Measurements from ENCODE around the gene SERP2.

SERP2 gene

GRCh38 chr13:44398606-44399005, 25.0 kb downstream of the SERP2 start:
- Histone ChIP-seq H3K4me3 (ENCODE audit: insufficient read depth, low read length, poor library complexity, severe bottlenecking) (no peak overlapping the region), H4K20me1 (ENCODE audit: low read depth, low read length) (no peaks in the 10 kb centered on the region), H2AFZ (ENCODE audit: low read depth, low read length, severe bottlenecking) (no peak overlapping the region), H3F3A (ENCODE audit: insufficient read depth) (no peaks in the 10 kb centered on the region), H3K9ac (ENCODE audit: low read length) (no peak overlapping the region), H3K4me2 (ENCODE audit: low read depth, low read length, poor library complexity, severe bottlenecking) (no peak overlapping the region), H3K79me2 (ENCODE audit: insufficient read depth, low read length) (no peaks in the 10 kb centered on the region), H3K9me2 (replicated peaks; ENCODE audit: insufficient read depth, low read length) (no peaks in the 10 kb centered on the region), H3K36me3 (ENCODE audit: low read length) (no peaks in the 10 kb centered on the region), H3K9me3 (ENCODE audit: insufficient read depth, low read length) (no peaks in the 10 kb centered on the region), H3K27ac (ENCODE audit: low read depth, low read length) (no peak overlapping the region), H3K27me3 (ENCODE audit: low read length) (no peaks in the 10 kb centered on the region)
- no peak for TF ChIP-seq EZH2phosphoT487 (conservative IDR thresholded peaks at IDR 0.05; ENCODE audit: low read length)
- TF ChIP-seq, protein P1, sequence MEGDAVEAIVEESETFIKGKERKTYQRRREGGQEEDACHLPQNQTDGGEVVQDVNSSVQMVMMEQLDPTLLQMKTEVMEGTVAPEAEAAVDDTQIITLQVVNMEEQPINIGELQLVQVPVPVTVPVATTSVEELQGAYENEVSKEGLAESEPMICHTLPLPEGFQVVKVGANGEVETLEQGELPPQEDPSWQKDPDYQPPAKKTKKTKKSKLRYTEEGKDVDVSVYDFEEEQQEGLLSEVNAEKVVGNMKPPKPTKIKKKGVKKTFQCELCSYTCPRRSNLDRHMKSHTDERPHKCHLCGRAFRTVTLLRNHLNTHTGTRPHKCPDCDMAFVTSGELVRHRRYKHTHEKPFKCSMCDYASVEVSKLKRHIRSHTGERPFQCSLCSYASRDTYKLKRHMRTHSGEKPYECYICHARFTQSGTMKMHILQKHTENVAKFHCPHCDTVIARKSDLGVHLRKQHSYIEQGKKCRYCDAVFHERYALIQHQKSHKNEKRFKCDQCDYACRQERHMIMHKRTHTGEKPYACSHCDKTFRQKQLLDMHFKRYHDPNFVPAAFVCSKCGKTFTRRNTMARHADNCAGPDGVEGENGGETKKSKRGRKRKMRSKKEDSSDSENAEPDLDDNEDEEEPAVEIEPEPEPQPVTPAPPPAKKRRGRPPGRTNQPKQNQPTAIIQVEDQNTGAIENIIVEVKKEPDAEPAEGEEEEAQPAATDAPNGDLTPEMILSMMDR (IDR thresholded peaks at IDR 0.05; ENCODE audit: insufficient read depth, low read length, poor library complexity, severe bottlenecking) = no peak

- no peaks in the 10 kb centered on the region for H3K27me3 ChIP-seq (ENCODE audit: low read length)
- no peaks in the 10 kb centered on the region for H3F3A ChIP-seq (ENCODE audit: insufficient read depth)
- no peak overlapping the region for H3K27ac ChIP-seq (ENCODE audit: low read depth, low read length)
- no peak overlapping the region for H3K4me2 ChIP-seq (ENCODE audit: low read depth, low read length, poor library complexity, severe bottlenecking)
- no peaks in the 10 kb centered on the region for H3K79me2 ChIP-seq (ENCODE audit: insufficient read depth, low read length)
- no peaks in the 10 kb centered on the region for H3K36me3 ChIP-seq (ENCODE audit: low read length)
- no peak for TF ChIP-seq EZH2phosphoT487 (conservative IDR thresholded peaks at IDR 0.05; ENCODE audit: low read length)
- TF ChIP-seq, protein P1 (IDR thresholded peaks at IDR 0.05; ENCODE audit: insufficient read depth, low read length, poor library complexity, severe bottlenecking) = no peak
- H3K9ac ChIP-seq (ENCODE audit: low read length) = no peak overlapping the region
- no peaks in the 10 kb centered on the region for H4K20me1 ChIP-seq (ENCODE audit: low read depth, low read length)
- no peak overlapping the region for H2AFZ ChIP-seq (ENCODE audit: low read depth, low read length, severe bottlenecking)
- no peaks in the 10 kb centered on the region for H3K9me3 ChIP-seq (ENCODE audit: insufficient read depth, low read length)
- H3K4me3 ChIP-seq (ENCODE audit: insufficient read depth, low read length, poor library complexity, severe bottlenecking) = no peak overlapping the region
- no peaks in the 10 kb centered on the region for H3K9me2 ChIP-seq (replicated peaks; ENCODE audit: insufficient read depth, low read length)
These were observed 25.4 kb downstream of the SERP2 start for GRCh38 chr13:44399074-44399473.

DNA sequence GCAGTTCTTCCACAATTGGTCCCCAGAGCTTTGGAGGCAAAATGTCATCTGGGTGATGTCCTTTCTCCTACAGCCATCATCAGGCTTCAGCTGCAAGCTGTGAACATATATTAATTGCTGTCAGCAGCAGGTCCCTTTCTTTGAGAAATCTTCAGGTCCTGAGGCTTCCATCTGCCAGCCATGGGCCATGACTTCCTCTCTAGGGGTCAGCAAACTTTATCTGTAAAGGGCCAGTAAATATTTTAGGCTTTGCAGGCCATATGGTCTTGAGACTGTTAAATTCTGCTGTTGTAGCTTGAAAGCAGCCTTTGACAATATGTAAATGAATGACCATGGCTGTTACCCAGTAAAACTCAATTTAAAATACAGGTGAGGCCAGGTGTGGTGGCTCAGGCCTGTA, 27.1 kb downstream of the SERP2 start:
- Histone ChIP-seq H3K27ac (ENCODE audit: low read depth, low read length) (no peak overlapping the region), H3K9me3 (ENCODE audit: insufficient read depth, low read length) (no peaks in the 10 kb centered on the region), H3K79me2 (ENCODE audit: insufficient read depth, low read length) (no peaks in the 10 kb centered on the region), H4K20me1 (ENCODE audit: low read depth, low read length) (no peaks in the 10 kb centered on the region), H3K4me2 (ENCODE audit: low read depth, low read length, poor library complexity, severe bottlenecking) (no peak overlapping the region), H3K9me2 (replicated peaks; ENCODE audit: insufficient read depth, low read length) (no peaks in the 10 kb centered on the region), H2AFZ (ENCODE audit: low read depth, low read length, severe bottlenecking) (no peak overlapping the region), H3K36me3 (ENCODE audit: low read length) (no peaks in the 10 kb centered on the region), H3K4me3 (ENCODE audit: insufficient read depth, low read length, poor library complexity, severe bottlenecking) (no peak overlapping the region), H3K9ac (ENCODE audit: low read length) (no peak overlapping the region), H3K27me3 (ENCODE audit: low read length) (no peaks in the 10 kb centered on the region), H3F3A (ENCODE audit: insufficient read depth) (no peaks in the 10 kb centered on the region)
- TF ChIP-seq, protein P1 (IDR thresholded peaks at IDR 0.05; ENCODE audit: insufficient read depth, low read length, poor library complexity, severe bottlenecking) = no peak
- no peak for TF ChIP-seq EZH2phosphoT487 (conservative IDR thresholded peaks at IDR 0.05; ENCODE audit: low read length)
